ENCODE measurements around the gene ALG12.

GRCh38 chr22:49915610-49916009 lies 2.6 kb downstream of the ALG12 start:
- no peak for TF ChIP-seq CTCF (conservative IDR thresholded peaks at IDR 0.05 in 1 of 2, IDR thresholded peaks at IDR 0.05 in 1 of 2; ENCODE audit: extremely low read depth in 1 of 2, insufficient read depth in 1 of 2, low read depth in 1 of 2, low read length in 2 of 2)
- TF ChIP-seq EZH2 (IDR thresholded peaks at IDR 0.05; ENCODE audit: borderline replicate concordance, low read length) = no peak
